ENCODE measurements around the gene QRSL1.

GRCh38 chr6:106666282-106667021, 37.1 kb downstream of the QRSL1 start:
- TF ChIP-seq CTCF (IDR thresholded peaks at IDR 0.05) (no peak), POLR2A (IDR thresholded peaks at IDR 0.05) (no peak)

All from testis (tissue), 2 donors.